LNCAP (cell line): ENCODE results near the gene HNF4A.

Experiments used
- TF ChIP-seq, protein P1 (sequence below): fragments of 450-650 bp; IDR thresholded peaks from 2 replicates; pipeline ENCODE4 v1.5.1; 2017; ENCODE audit warnings: mild to moderate bottlenecking

HNF4A gene

DNA sequence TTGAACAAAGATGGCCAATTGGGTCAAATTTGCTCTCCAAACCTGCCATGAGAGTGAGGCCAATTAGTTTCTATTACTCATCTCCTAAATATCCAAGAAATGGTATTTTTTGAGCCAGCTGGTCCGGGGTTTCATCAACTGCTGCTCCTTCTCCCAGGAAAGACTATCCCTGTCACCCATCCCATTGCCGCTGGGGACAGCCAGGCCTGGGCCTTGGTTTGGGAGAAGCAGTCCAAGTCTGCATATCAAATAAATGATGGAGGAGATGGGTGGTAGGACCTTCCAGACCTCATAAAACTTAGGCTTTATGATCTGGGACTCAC, 73.5 kb downstream of the HNF4A start:
- TF ChIP-seq, protein P1, sequence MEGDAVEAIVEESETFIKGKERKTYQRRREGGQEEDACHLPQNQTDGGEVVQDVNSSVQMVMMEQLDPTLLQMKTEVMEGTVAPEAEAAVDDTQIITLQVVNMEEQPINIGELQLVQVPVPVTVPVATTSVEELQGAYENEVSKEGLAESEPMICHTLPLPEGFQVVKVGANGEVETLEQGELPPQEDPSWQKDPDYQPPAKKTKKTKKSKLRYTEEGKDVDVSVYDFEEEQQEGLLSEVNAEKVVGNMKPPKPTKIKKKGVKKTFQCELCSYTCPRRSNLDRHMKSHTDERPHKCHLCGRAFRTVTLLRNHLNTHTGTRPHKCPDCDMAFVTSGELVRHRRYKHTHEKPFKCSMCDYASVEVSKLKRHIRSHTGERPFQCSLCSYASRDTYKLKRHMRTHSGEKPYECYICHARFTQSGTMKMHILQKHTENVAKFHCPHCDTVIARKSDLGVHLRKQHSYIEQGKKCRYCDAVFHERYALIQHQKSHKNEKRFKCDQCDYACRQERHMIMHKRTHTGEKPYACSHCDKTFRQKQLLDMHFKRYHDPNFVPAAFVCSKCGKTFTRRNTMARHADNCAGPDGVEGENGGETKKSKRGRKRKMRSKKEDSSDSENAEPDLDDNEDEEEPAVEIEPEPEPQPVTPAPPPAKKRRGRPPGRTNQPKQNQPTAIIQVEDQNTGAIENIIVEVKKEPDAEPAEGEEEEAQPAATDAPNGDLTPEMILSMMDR, result no peak

DNA sequence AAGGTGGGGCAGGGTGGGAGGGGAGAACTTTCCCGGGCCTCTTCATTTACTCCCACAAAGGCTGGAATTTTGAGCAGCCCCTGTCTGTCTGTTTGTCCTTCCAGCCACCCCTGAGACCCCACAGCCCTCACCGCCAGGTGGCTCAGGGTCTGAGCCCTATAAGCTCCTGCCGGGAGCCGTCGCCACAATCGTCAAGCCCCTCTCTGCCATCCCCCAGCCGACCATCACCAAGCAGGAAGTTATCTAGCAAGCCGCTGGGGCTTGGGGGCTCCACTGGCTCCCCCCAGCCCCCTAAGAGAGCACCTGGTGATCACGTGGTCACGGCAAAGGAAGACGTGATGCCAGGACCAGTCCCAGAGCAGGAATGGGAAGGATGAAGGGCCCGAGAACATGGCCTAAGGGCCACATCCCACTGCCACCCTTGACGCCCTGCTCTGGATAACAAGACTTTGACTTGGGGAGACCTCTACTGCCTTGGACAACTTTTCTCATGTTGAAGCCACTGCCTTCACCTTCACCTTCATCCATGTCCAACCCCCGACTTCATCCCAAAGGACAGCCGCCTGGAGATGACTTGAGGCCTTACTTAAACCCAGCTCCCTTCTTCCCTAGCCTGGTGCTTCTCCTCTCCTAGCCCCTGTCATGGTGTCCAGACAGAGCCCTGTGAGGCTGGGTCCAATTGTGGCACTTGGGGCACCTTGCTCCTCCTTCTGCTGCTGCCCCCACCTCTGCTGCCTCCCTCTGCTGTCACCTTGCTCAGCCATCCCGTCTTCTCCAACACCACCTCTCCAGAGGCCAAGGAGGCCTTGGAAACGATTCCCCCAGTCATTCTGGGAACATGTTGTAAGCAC, 74.1 kb downstream of the HNF4A start:
- TF ChIP-seq, protein P1, result no peak

DNA sequence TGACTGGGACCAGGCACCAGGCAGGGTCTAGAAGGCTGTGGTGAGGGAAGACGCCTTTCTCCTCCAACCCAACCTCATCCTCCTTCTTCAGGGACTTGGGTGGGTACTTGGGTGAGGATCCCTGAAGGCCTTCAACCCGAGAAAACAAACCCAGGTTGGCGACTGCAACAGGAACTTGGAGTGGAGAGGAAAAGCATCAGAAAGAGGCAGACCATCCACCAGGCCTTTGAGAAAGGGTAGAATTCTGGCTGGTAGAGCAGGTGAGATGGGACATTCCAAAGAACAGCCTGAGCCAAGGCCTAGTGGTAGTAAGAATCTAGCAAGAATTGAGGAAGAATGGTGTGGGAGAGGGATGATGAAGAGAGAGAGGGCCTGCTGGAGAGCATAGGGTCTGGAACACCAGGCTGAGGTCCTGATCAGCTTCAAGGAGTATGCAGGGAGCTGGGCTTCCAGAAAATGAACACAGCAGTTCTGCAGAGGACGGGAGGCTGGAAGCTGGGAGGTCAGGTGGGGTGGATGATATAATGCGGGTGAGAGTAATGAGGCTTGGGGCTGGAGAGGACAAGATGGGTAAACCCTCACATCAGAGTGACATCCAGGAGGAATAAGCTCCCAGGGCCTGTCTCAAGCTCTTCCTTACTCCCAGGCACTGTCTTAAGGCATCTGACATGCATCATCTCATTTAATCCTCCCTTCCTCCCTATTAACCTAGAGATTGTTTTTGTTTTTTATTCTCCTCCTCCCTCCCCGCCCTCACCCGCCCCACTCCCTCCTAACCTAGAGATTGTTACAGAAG, 75.0 kb downstream of the HNF4A start:
- TF ChIP-seq, protein P1, result no peak

DNA sequence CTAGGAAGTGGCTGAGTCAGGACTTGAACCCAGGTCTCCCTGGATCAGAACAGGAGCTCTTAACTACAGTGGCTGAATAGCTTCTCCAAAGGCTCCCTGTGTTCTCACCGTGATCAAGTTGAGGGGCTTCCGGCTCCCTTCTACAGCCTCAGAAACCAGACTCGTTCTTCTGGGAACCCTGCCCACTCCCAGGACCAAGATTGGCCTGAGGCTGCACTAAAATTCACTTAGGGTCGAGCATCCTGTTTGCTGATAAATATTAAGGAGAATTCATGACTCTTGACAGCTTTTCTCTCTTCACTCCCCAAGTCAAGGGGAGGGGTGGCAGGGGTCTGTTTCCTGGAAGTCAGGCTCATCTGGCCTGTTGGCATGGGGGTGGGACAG, 75.6 kb downstream of the HNF4A start:
- TF ChIP-seq, protein P1, result no peak

DNA sequence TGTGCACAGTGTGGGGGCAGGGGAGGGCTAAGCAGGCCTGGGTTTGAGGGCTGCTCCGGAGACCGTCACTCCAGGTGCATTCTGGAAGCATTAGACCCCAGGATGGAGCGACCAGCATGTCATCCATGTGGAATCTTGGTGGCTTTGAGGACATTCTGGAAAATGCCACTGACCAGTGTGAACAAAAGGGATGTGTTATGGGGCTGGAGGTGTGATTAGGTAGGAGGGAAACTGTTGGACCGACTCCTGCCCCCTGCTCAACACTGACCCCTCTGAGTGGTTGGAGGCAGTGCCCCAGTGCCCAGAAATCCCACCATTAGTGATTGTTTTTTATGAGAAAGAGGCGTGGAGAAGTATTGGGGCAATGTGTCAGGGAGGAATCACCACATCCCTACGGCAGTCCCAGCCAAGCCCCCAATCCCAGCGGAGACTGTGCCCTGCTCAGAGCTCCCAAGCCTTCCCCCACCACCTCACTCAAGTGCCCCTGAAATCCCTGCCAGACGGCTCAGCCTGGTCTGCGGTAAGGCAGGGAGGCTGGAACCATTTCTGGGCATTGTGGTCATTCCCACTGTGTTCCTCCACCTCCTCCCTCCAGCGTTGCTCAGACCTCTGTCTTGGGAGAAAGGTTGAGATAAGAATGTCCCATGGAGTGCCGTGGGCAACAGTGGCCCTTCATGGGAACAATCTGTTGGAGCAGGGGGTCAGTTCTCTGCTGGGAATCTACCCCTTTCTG, 76.2 kb downstream of the HNF4A start:
- TF ChIP-seq, protein P1, result no peak

DNA sequence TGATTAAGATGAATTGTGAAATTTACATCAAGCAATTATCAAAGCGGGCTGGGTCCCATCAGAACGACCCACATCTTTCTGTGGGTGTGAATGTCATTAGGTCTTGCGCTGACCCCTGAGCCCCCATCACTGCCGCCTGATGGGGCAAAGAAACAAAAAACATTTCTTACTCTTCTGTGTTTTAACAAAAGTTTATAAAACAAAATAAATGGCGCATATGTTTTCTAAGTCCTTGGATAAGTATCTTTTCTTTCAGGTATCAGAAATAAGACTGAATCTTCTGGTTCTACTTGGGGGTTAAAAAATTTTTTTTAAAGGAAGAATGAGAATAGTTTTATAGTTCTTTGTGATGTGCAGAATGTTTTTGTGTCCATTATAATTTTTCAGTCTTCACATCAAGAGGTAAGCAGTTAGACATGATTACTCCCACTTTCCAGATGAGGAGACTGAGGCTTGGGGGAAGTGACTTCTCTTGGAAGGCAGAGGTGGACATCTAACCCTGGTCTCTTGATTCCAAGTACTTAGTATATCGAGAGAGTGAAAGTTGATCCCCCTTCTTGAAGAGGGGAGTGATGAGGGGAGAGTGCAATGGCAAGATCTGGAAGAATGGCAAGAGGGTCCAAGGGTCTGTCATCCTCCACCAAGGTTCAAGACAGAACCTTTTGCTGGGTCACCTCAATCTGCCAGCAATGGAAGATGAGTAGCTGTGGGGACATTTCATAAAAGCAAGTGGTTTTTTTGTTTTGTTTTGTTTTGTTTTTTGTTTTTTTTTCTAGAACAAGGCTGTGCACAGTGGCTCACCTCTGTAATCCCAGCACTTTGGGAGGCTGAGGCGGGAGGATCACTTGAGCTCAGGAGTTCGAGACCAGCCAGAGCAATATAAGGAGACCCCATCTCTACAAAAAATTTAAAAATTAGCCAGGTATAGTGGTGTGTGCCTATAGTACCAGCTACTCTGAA, 77.4 kb downstream of the HNF4A start:
- TF ChIP-seq, protein P1, result no peak
